NCI-H524 (cell line): ENCODE results near the gene KPTN.
A peak's percentile ranks its signal among the peaks of the same experiment; 100 is the strongest.

Experiments
- DNase-seq, 2 experiments: peaks; one replicate each; lab custom pipeline; 2025; lab: John Stamatoyannopoulos, UW

The KPTN gene

GRCh38 chr19:47435883-47436417, 48.1 kb downstream of the KPTN start:
- no peak for DNase-seq

- no peak for DNase-seq
These were observed 48.8 kb downstream of the KPTN start for GRCh38 chr19:47435196-47435595.

- no peak for DNase-seq
These were observed 49.9 kb downstream of the KPTN start for GRCh38 chr19:47434088-47434487.

GRCh38 chr19:47433121-47433520, 50.9 kb downstream of the KPTN start:
- no peak for DNase-seq

GRCh38 chr19:47432499-47432898, 51.5 kb downstream of the KPTN start:
- no peak for DNase-seq

- DNase-seq, result no peak
These were observed 51.9 kb downstream of the KPTN start for GRCh38 chr19:47432091-47432490.

GRCh38 chr19:47430041-47430802, 53.8 kb downstream of the KPTN start:
- no peak for DNase-seq

GRCh38 chr19:47429140-47429793, 54.8 kb downstream of the KPTN start:
- DNase-seq, result no peak

GRCh38 chr19:47428177-47428894, 55.7 kb downstream of the KPTN start:
- DNase-seq, result peak; percentile 100

- peak in 1 of 2 experiments; percentile 78 for DNase-seq
These were observed 56.5 kb downstream of the KPTN start for GRCh38 chr19:47427241-47428176.
